Neural cell (in vitro differentiated cells): ENCODE measurements around the gene SERPINB1. TPM values are rescaled to one million over a fixed set of nuclear protein-coding genes. Genes with fewer than 3 reads are reported as not detected.

Experiments used
- H2AFZ ChIP-seq: fragments of 200-600, 300-800 bp; sonication (generic), shearing (Covaris generic); 2 replicates; pipeline ENCODE4 v1.6.0; 2014; ENCODE audit warnings: low read depth, mild to moderate bottlenecking, antibody characterized with exemption, low read length, moderate library complexity
- H3F3A ChIP-seq: fragments of 200-600 bp; shearing (Covaris generic); 2 replicates; pipeline ENCODE4 v1.6.1; 2016; ENCODE audit warnings: mild to moderate bottlenecking, moderate library complexity, mixed read lengths, antibody characterized with exemption, low read length; ENCODE audit not compliant: insufficient read depth, poor library complexity, severe bottlenecking
- H3K27ac ChIP-seq: fragments of 200-600, 300-800 bp; sonication (generic), shearing (Covaris generic); 2 replicates; pipeline ENCODE4 v1.5.1; 2014; ENCODE audit warnings: mild to moderate bottlenecking, low read length, moderate library complexity
- H3K27me3 ChIP-seq: fragments of 300-800, 200-600 bp; sonication (generic), shearing (Covaris generic); 2 replicates; pipeline ENCODE4 v1.6.0; 2014; ENCODE audit warnings: mild to moderate bottlenecking, low read depth, low read length, moderate library complexity; ENCODE audit not compliant: insufficient read depth
- H3K36me3 ChIP-seq: fragments of 300-800, 200-600 bp; sonication (generic), shearing (Covaris generic); 2 replicates; pipeline ENCODE4 v1.5.1; 2014; ENCODE audit warnings: mild to moderate bottlenecking, antibody characterized with exemption, low read length, moderate library complexity; ENCODE audit not compliant: insufficient read depth
- H3K4me2 ChIP-seq: fragments of 300-800, 200-600 bp; sonication (generic), shearing (Covaris generic); 2 replicates; pipeline ENCODE4 v1.6.0; 2014; ENCODE audit warnings: mild to moderate bottlenecking, low read length
- H3K4me3 ChIP-seq: fragments of 300-800, 200-600 bp; sonication (generic), shearing (Covaris generic); 2 replicates; pipeline ENCODE4 v1.5.1; 2014; ENCODE audit warnings: mild to moderate bottlenecking, low read length, moderate library complexity
- H3K79me2 ChIP-seq: fragments of 200-600 bp; shearing (Covaris generic); replicated peaks from 2 replicates; pipeline ENCODE4 v1.6.0; 2014; ENCODE audit warnings: mild to moderate bottlenecking, low read length, moderate library complexity; ENCODE audit not compliant: insufficient read depth
- H3K9ac ChIP-seq: fragments of 300-800, 200-600 bp; sonication (generic), shearing (Covaris generic); 2 replicates; pipeline ENCODE4 v1.6.1; 2016; ENCODE audit warnings: mild to moderate bottlenecking, low read length, mixed read lengths
- H3K9me2 ChIP-seq: fragments of 200-600 bp; shearing (Covaris generic); 2 replicates; pipeline ENCODE4 v1.6.1; 2016; ENCODE audit warnings: mild to moderate bottlenecking, low read length, mixed read lengths; ENCODE audit not compliant: insufficient read depth
- H3K9me3 ChIP-seq: fragments of 200-600, 300-800 bp; sonication (generic), shearing (Covaris generic); 2 replicates; pipeline ENCODE4 v1.6.1; 2016; ENCODE audit warnings: mild to moderate bottlenecking, mixed run types, low read length, moderate library complexity, mixed read lengths
- H4K20me1 ChIP-seq: fragments of 200-600 bp; shearing (Covaris generic); 2 replicates; pipeline ENCODE4 v1.6.1; 2016; ENCODE audit warnings: mild to moderate bottlenecking, mixed run types; ENCODE audit not compliant: insufficient read depth
- CTCF ChIP-seq: fragments of 450-650 bp; IDR thresholded peaks from 2 replicates; pipeline ENCODE4 v1.5.1; 2014; ENCODE audit warnings: antibody characterized with exemption, mild to moderate bottlenecking, moderate library complexity; ENCODE audit not compliant: poor library complexity, severe bottlenecking
- EP300 ChIP-seq: fragments of 450-650 bp; conservative IDR thresholded peaks from 2 replicates; pipeline ENCODE4 v1.6.1; 2014; ENCODE audit warnings: antibody characterized with exemption, mild to moderate bottlenecking, moderate library complexity; ENCODE audit not compliant: poor library complexity, severe bottlenecking
- EZH2 ChIP-seq: fragments of 200-600, 300-800 bp; shearing (Covaris generic), sonication (generic); IDR thresholded peaks from 2 replicates; pipeline ENCODE4 v1.6.1; 2014; ENCODE audit warnings: antibody characterized with exemption, low read length, borderline replicate concordance, mild to moderate bottlenecking; ENCODE audit not compliant: insufficient read depth, poor library complexity, severe bottlenecking
- MXI1 ChIP-seq: fragments of 450-650 bp; conservative IDR thresholded peaks from 2 replicates; pipeline ENCODE4 v1.6.1; 2014; ENCODE audit warnings: antibody characterized with exemption, mild to moderate bottlenecking; ENCODE audit not compliant: poor library complexity, severe bottlenecking
- POLR2AphosphoS5 ChIP-seq: IDR thresholded peaks from 2 replicates; pipeline ENCODE4 v1.6.1; 2012
- RAD21 ChIP-seq: fragments of 450-650 bp; conservative IDR thresholded peaks from 2 replicates; pipeline ENCODE4 v1.6.1; 2014; ENCODE audit warnings: antibody characterized with exemption, mild to moderate bottlenecking, moderate library complexity
- REST ChIP-seq: IDR thresholded peaks from 2 replicates; pipeline ENCODE4 v1.6.1; 2012; ENCODE audit warnings: borderline replicate concordance
- SMC3 ChIP-seq: fragments of 450-650 bp; conservative IDR thresholded peaks from 2 replicates; pipeline ENCODE4 v1.6.1; 2014; ENCODE audit warnings: antibody characterized with exemption, mild to moderate bottlenecking, moderate library complexity; ENCODE audit not compliant: poor library complexity
- TAF1 ChIP-seq: IDR thresholded peaks from 2 replicates; pipeline ENCODE4 v1.6.1; 2012; ENCODE audit warnings: low read depth
- polyA plus RNA-seq: library from polyadenylated mRNA; depleted of rRNA; stranded (reverse); fragments of >200 nt; gene quantifications from 2 replicates; pipeline ENCODE4 v1.2.3, GENCODE V29; 2014

The SERPINB1 gene
- polyA plus RNA-seq, 1 donor from 2014 or later: not detected

GRCh38 chr6:2871953-2872352, 30.3 kb upstream of the SERPINB1 start:
- H3K9ac ChIP-seq: no peak overlapping the region
- no peaks in the 10 kb centered on the region for H3K9me3 ChIP-seq
- H3K79me2 ChIP-seq: no peaks in the 10 kb centered on the region
- no peak overlapping the region for H3K4me3 ChIP-seq
- H3K36me3 ChIP-seq: no peaks in the 10 kb centered on the region
- H3K27me3 ChIP-seq: peaks cover 26% of the 10 kb centered on the region
- H4K20me1 ChIP-seq: no peaks in the 10 kb centered on the region
- H3F3A ChIP-seq: no peaks in the 10 kb centered on the region
- no peak overlapping the region for H3K4me2 ChIP-seq
- H3K27ac ChIP-seq: no peak overlapping the region
- no peaks in the 10 kb centered on the region for H3K9me2 ChIP-seq
- TF ChIP-seq RAD21: no peak
- no peak for TF ChIP-seq CTCF
- no peak for TF ChIP-seq EZH2
- no peak for TF ChIP-seq REST
- no peak for TF ChIP-seq EP300
- TF ChIP-seq TAF1: no peak
- TF ChIP-seq MXI1: no peak
- TF ChIP-seq POLR2AphosphoS5: no peak
- no peak for TF ChIP-seq SMC3
- no peak overlapping the region for H2AFZ ChIP-seq

- H2AFZ ChIP-seq: no peak overlapping the region
- H3K4me3 ChIP-seq: no peak overlapping the region
- no peaks in the 10 kb centered on the region for H4K20me1 ChIP-seq
- peaks cover 19% of the 10 kb centered on the region for H3K27me3 ChIP-seq
- H3K36me3 ChIP-seq: no peaks in the 10 kb centered on the region
- no peaks in the 10 kb centered on the region for H3K9me2 ChIP-seq
- TF ChIP-seq TAF1: no peak
- no peak for TF ChIP-seq SMC3
- TF ChIP-seq POLR2AphosphoS5: no peak
- TF ChIP-seq MXI1: no peak
- TF ChIP-seq REST: no peak
- TF ChIP-seq EZH2: no peak
- TF ChIP-seq RAD21: no peak
- TF ChIP-seq EP300: no peak
- TF ChIP-seq CTCF: no peak
- no peaks in the 10 kb centered on the region for H3F3A ChIP-seq
- no peak overlapping the region for H3K27ac ChIP-seq
- no peak overlapping the region for H3K9ac ChIP-seq
- H3K9me3 ChIP-seq: no peaks in the 10 kb centered on the region
- H3K79me2 ChIP-seq: no peaks in the 10 kb centered on the region
- no peak overlapping the region for H3K4me2 ChIP-seq
These were observed 29.4 kb upstream of the SERPINB1 start for GRCh38 chr6:2871102-2871501.
